ENCODE results near the gene SNAI3.

DNA sequence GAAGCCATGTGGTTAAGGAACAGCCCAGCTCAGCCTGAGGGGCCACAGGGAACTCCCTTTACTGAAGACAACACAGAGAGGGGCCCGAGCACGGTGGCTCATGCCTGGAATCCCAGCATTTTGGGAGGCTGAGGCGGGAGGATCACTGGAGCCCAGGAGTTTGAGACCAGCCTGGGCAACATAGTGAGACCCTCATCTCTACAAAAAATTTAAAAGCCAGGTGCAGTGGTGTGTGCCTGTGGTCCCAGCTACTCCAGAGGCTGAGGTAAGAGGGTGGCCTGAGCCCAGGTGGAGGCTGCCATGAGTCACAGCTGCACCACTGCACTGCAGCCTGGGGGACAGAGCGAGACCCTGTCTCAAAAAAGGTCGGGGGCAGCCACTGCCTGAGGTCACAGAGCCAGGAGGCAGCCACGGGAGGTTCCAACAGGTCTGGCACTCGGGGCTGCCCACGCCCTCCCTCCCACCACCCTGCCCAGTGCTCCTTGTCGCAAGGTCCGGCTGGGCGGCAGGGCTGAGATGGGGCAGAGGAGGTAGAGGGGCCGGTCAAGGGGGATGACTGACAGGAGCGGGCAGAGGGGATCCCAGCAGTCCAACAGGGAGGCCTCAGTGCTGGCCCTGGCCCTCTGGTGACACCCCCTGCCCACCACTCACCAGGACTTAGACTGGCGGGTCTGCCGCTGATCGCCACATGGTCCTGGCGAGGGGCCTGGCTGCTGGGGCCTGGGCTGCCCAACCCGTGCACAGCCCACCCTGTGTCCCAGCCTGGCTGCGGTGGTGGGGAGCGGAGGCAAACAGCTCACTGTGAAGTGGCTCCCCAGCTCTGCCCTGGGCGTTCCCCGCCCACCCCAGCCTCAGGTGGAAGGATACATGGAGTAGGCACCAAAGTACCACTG lies 38.9 kb downstream of the SNAI3 start:
- TF ChIP-seq, protein P1, sequence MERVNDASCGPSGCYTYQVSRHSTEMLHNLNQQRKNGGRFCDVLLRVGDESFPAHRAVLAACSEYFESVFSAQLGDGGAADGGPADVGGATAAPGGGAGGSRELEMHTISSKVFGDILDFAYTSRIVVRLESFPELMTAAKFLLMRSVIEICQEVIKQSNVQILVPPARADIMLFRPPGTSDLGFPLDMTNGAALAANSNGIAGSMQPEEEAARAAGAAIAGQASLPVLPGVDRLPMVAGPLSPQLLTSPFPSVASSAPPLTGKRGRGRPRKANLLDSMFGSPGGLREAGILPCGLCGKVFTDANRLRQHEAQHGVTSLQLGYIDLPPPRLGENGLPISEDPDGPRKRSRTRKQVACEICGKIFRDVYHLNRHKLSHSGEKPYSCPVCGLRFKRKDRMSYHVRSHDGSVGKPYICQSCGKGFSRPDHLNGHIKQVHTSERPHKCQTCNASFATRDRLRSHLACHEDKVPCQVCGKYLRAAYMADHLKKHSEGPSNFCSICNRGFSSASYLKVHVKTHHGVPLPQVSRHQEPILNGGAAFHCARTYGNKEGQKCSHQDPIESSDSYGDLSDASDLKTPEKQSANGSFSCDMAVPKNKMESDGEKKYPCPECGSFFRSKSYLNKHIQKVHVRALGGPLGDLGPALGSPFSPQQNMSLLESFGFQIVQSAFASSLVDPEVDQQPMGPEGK (CRISPR knock-in tag; IDR thresholded peaks at IDR 0.05; ENCODE audit: borderline replicate concordance), result no peak
- TF ChIP-seq ZNF8 (CRISPR knock-in tag; IDR thresholded peaks at IDR 0.05) (no peak), OSR1 (CRISPR knock-in tag; IDR thresholded peaks at IDR 0.05) (no peak), PPARA (CRISPR knock-in tag; IDR thresholded peaks at IDR 0.05; ENCODE audit: borderline replicate concordance) (no peak), RARB (CRISPR knock-in tag; IDR thresholded peaks at IDR 0.05) (no peak)
- TF ChIP-seq, protein P2, sequence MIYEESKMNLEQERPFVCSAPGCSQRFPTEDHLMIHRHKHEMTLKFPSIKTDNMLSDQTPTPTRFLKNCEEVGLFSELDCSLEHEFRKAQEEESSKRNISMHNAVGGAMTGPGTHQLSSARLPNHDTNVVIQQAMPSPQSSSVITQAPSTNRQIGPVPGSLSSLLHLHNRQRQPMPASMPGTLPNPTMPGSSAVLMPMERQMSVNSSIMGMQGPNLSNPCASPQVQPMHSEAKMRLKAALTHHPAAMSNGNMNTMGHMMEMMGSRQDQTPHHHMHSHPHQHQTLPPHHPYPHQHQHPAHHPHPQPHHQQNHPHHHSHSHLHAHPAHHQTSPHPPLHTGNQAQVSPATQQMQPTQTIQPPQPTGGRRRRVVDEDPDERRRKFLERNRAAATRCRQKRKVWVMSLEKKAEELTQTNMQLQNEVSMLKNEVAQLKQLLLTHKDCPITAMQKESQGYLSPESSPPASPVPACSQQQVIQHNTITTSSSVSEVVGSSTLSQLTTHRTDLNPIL (CRISPR knock-in tag; IDR thresholded peaks at IDR 0.05; ENCODE audit: low read depth), result no peak
